ENCODE measurements around the gene DDHD1.
"Not testable (repeated sequence)": the region's sequence is repeated elsewhere in the genome, so short reads cannot be mapped to it uniquely, and the experiment has no call there.

- not testable (repeated sequence) for TF ChIP-seq CTCF (IDR thresholded peaks at IDR 0.05 in 8 of 11, conservative IDR thresholded peaks at IDR 0.05 in 3 of 11); POLR2A (IDR thresholded peaks at IDR 0.05)
Observed at GRCh38 chr14:53084954-53085353, 68.2 kb downstream of the DDHD1 start.
